HL-60 (cell line): ENCODE results near the gene PITPNM3.

Source experiments
- DNase-seq, 2 experiments: peaks; one replicate each; pipeline ENCODE4 v3.0.0-alpha.2; 2010 to 2020; ENCODE audit warnings: low read depth in 1 of 2, low spot score in 1 of 2
- H3K27ac ChIP-seq: fragments of 250-450 bp; sonication (Bioruptor Pico); replicated peaks from 2 replicates; pipeline ENCODE4 v1.5.1; 2020; ENCODE audit warnings: mild to moderate bottlenecking, moderate library complexity
- H3K27me3 ChIP-seq: fragments of 250-450 bp; sonication (Bioruptor Pico); 2 replicates; pipeline ENCODE4 v1.5.1; 2021; ENCODE audit warnings: mild to moderate bottlenecking, moderate library complexity; ENCODE audit not compliant: insufficient read depth, poor library complexity, severe bottlenecking
- H3K4me3 ChIP-seq: replicated peaks from 2 replicates; pipeline ENCODE4 v1.5.1; 2011; ENCODE audit warnings: mild to moderate bottlenecking, control low read depth, low read length; ENCODE audit not compliant: insufficient read depth
- GABPA ChIP-seq: IDR thresholded peaks from 2 replicates; pipeline ENCODE4 v1.6.1; 2012; ENCODE audit warnings: low read depth
- POLR2AphosphoS5 ChIP-seq: IDR thresholded peaks from 2 replicates; pipeline ENCODE4 v1.6.1; 2012; ENCODE audit warnings: low read depth
- REST ChIP-seq: IDR thresholded peaks from 2 replicates; pipeline ENCODE4 v1.6.1; 2012; ENCODE audit warnings: low read depth; ENCODE audit not compliant: insufficient replicate concordance
- SPI1 ChIP-seq: IDR thresholded peaks from 2 replicates; pipeline ENCODE4 v1.6.1; 2012; ENCODE audit warnings: low read depth, mild to moderate bottlenecking, borderline replicate concordance
- TF ChIP-seq, protein P1 (sequence below): IDR thresholded peaks from one replicate; pipeline ENCODE4 v1.5.1; 2011; ENCODE audit warnings: low read length, control low read depth, inconsistent platforms; ENCODE audit not compliant: insufficient read depth

PITPNM3 gene

GRCh38 chr17:6589266-6589946 is 33.1 kb upstream of the PITPNM3 start:
- Histone ChIP-seq H3K4me3 (no peak overlapping the region), H3K27ac (no peak overlapping the region), H3K27me3 (no peaks in the 10 kb centered on the region)
- DNase-seq = no peak
- no peak for TF ChIP-seq GABPA
- TF ChIP-seq, protein P1, sequence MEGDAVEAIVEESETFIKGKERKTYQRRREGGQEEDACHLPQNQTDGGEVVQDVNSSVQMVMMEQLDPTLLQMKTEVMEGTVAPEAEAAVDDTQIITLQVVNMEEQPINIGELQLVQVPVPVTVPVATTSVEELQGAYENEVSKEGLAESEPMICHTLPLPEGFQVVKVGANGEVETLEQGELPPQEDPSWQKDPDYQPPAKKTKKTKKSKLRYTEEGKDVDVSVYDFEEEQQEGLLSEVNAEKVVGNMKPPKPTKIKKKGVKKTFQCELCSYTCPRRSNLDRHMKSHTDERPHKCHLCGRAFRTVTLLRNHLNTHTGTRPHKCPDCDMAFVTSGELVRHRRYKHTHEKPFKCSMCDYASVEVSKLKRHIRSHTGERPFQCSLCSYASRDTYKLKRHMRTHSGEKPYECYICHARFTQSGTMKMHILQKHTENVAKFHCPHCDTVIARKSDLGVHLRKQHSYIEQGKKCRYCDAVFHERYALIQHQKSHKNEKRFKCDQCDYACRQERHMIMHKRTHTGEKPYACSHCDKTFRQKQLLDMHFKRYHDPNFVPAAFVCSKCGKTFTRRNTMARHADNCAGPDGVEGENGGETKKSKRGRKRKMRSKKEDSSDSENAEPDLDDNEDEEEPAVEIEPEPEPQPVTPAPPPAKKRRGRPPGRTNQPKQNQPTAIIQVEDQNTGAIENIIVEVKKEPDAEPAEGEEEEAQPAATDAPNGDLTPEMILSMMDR = no peak
- no peak for TF ChIP-seq POLR2AphosphoS5
- TF ChIP-seq SPI1 = no peak
- no peak for TF ChIP-seq REST

- TF ChIP-seq POLR2AphosphoS5 (no peak), REST (no peak), GABPA (no peak), SPI1 (no peak)
- TF ChIP-seq, protein P1 = no peak
- Histone ChIP-seq H3K27me3 (no peaks in the 10 kb centered on the region), H3K27ac (no peak overlapping the region), H3K4me3 (no peak overlapping the region)
- no peak for DNase-seq
These were observed 31.8 kb upstream of the PITPNM3 start for GRCh38 chr17:6588165-6588564.

- no peak for DNase-seq
- H3K27ac ChIP-seq = no peak overlapping the region
- TF ChIP-seq REST (no peak), SPI1 (no peak), GABPA (no peak), POLR2AphosphoS5 (no peak)
- TF ChIP-seq, protein P1 = no peak
- H3K4me3 ChIP-seq = no peak overlapping the region
- no peaks in the 10 kb centered on the region for H3K27me3 ChIP-seq
These were observed 31.0 kb upstream of the PITPNM3 start for GRCh38 chr17:6587310-6587709.
